Muscle layer of duodenum (tissue), 2 donors: ENCODE data around the gene RFX4.
"Not testable (repeated sequence)": the region's sequence is repeated elsewhere in the genome, so short reads cannot be mapped to it uniquely, and the experiment has no call there.

Experiments used
- H3K27ac ChIP-seq: one replicate; pipeline ENCODE4 v1.7.0; 2013; ENCODE audit warnings: mild to moderate bottlenecking, low read length
- H3K27me3 ChIP-seq: one replicate; pipeline ENCODE4 v1.7.0; 2013; ENCODE audit warnings: low read depth, mild to moderate bottlenecking, control low read depth, low read length
- H3K36me3 ChIP-seq, 2 donors: one replicate each; pipeline ENCODE4 v1.7.0; 2013; ENCODE audit warnings: low read length in 2 of 2, control low read depth in 1 of 2, mild to moderate bottlenecking in 1 of 2; ENCODE audit not compliant: insufficient read depth in 2 of 2, control insufficient read depth in 1 of 2
- H3K4me1 ChIP-seq, 2 donors: one replicate each; pipeline ENCODE4 v1.7.0; 2013; ENCODE audit warnings: low read length in 2 of 2, mild to moderate bottlenecking in 2 of 2, control low read depth in 1 of 2, moderate library complexity in 1 of 2; ENCODE audit not compliant: insufficient read depth in 2 of 2, control insufficient read depth in 1 of 2
- H3K4me3 ChIP-seq, 2 donors: one replicate each; pipeline ENCODE4 v1.7.0; 2013; ENCODE audit warnings: low read length in 2 of 2, low read depth in 1 of 2, mild to moderate bottlenecking in 1 of 2
- H3K9me3 ChIP-seq, 2 donors: one replicate each; pipeline ENCODE4 v1.7.0; 2013; ENCODE audit warnings: low read length in 2 of 2, control low read depth in 1 of 2, mild to moderate bottlenecking in 1 of 2; ENCODE audit not compliant: control insufficient read depth in 1 of 2
- donor health status: healthy.

The RFX4 gene

DNA sequence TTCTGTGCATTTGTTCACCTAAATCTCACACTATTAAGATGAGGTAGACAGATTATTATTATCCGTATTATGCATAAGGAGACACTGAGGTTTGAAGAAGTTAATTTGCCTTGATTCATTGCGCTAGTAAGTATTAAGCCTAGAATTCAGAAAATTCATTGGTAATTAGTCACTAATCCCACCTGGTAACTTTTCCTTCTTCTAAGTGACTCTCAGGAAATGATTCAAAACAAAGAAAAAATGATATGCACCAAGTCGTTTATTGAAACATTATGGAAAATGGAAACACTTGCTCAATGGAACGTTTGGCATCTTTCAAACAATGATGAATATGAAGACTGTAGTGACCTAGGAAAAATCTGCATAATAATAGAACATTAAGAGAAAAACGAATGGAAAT is 15.2 kb downstream of the RFX4 start:
- Histone ChIP-seq H3K4me1 (no peaks in the 10 kb centered on the region), H3K27ac (no peak overlapping the region), H3K27me3 (no peaks in the 10 kb centered on the region), H3K9me3 (no peaks in the 10 kb centered on the region), H3K4me3 (no peak overlapping the region), H3K36me3 (no peaks in the 10 kb centered on the region)

DNA sequence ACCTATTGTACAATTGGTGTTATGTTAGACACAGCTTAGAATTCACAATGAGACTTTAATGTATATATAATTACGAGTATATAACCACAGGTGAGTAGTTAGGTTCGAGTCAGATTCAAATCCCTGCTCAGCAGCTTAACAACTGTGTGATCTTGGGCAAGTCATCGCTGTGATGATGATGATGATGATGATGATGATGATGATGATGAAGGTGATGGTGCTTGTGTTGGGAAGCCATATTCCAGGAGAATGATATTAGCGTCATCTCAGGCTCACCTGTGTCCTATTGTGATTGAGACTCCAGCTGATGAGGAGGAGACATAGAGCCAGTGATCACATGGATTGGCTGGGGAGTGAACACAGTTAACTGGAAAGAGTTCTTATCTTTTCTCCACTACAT is 16.5 kb downstream of the RFX4 start:
- Histone ChIP-seq H3K4me1 (no peaks in the 10 kb centered on the region), H3K36me3 (no peaks in the 10 kb centered on the region), H3K27me3 (no peaks in the 10 kb centered on the region), H3K9me3 (no peaks in the 10 kb centered on the region), H3K27ac (no peak overlapping the region), H3K4me3 (no peak overlapping the region)

DNA sequence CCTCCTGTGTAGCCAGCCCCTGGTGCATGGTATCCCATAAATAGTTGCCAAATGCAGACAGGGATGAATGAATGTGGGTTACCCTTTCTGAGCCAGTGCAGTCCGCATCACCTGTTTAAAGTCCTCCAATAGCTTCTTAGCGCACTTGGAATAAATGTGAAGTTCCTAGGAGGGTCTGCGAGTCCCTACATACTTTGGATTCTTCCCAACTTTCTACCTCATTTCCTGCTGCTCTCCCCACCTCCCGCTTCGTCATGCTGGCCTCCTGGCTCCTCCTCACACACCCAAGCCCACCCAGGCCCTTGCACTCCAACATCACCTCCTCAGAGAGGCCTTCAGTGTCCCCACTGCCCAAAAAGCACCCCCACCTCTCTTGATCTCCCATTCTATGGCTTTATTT is 17.7 kb downstream of the RFX4 start:
- Histone ChIP-seq H3K9me3 (no peaks in the 10 kb centered on the region), H3K27me3 (no peaks in the 10 kb centered on the region), H3K4me3 (no peak overlapping the region), H3K4me1 (no peaks in the 10 kb centered on the region), H3K27ac (no peak overlapping the region), H3K36me3 (no peaks in the 10 kb centered on the region)

DNA sequence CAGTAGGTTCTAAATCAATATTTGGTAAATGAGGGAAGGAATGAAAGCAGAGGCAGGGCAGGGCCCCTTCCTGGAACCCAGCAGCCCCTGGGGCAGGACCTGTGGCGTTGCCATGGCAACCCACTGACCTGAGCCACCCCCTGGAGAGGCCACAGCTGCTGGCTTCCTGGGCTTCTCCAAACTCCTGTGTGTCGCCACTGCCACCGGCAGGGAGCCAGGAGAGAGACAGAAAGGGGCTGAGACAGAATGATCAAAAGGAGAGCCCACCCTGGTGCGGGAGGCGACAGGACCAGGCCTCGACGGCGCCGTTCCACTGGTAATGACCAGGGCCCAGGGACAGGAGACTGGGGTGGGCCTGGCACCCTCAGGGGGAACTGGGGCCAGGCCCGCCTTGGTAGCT is 18.2 kb downstream of the RFX4 start:
- Histone ChIP-seq H3K4me3 (no peak overlapping the region), H3K36me3 (no peaks in the 10 kb centered on the region), H3K4me1 (no peaks in the 10 kb centered on the region), H3K27me3 (no peaks in the 10 kb centered on the region), H3K27ac (no peak overlapping the region), H3K9me3 (no peaks in the 10 kb centered on the region)

DNA sequence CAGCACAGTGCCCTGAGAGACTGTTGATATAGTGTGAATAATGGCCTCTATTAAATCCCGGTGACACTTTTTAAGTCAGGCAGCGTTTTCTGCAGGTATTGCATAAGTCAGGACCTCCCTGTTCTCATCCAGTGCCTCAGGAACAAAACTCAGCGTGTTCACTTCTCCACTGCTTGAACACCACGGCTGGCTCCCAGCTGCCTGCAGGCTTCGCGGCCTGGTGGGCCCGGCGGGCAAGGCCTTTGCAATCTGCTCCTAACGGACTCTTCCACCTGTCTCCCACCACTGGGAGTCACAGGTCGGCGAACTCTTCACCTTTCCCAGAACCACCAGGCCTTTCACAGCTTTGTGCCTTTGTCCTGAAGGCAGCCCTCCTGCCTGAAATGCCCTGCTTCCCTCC is 18.7 kb downstream of the RFX4 start:
- H3K27me3 ChIP-seq, result no peaks in the 10 kb centered on the region
- no peaks in the 10 kb centered on the region for H3K9me3 ChIP-seq

DNA sequence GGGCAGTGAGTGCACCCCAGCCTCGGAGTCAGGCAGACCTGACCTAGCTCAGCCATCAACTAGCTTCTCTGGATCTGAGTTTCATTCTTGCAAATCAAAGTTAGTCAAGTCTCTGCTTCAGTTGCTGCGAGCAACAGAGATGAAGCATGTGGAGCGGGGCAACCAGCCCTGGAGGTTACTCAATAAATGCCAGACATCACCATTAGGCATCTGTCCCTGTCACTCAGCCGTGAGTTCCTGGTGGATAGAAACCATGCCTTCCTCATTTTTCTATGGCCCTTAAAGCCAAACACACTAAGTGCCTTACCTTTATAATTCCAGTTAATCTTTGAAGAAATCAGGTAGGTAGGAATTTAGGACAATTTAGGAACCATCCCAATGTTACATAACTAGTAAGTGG is 19.3 kb downstream of the RFX4 start:
- Histone ChIP-seq H3K9me3 (no peaks in the 10 kb centered on the region), H3K4me1 (no peaks in the 10 kb centered on the region), H3K36me3 (no peaks in the 10 kb centered on the region), H3K27ac (no peak overlapping the region), H3K27me3 (no peaks in the 10 kb centered on the region), H3K4me3 (no peak overlapping the region)

More for the DNA sequence above, 18.7 kb downstream of the RFX4 start:
- no peaks in the 10 kb centered on the region for H3K36me3 ChIP-seq
- H3K4me3 ChIP-seq, result no peak overlapping the region
- H3K27ac ChIP-seq, result no peak overlapping the region
- H3K4me1 ChIP-seq, result no peaks in the 10 kb centered on the region

DNA sequence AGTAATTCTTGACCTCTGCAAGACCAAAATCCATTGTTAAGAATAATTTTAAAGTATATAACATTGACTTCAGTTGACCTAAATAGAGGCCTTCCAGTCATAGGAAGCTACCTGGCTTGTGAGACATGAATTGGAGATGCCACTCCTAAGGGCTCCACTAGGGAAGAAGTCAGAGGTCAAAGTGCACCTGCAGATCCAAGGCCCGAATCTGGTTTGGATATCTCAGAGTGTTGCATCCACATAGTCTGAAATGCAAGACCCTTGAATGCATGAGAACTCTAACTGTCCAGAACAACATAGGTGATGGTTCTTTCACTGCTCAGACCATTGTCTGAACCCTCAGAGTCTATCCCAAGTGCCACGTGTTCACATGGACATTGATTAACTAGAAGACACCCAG is 22.4 kb downstream of the RFX4 start:
- no peaks in the 10 kb centered on the region for H3K27me3 ChIP-seq
- no peaks in the 10 kb centered on the region for H3K9me3 ChIP-seq
- H3K4me3 ChIP-seq, result no peak overlapping the region
- H3K4me1 ChIP-seq, result no peaks in the 10 kb centered on the region
- H3K27ac ChIP-seq, result no peak overlapping the region
- no peaks in the 10 kb centered on the region for H3K36me3 ChIP-seq

DNA sequence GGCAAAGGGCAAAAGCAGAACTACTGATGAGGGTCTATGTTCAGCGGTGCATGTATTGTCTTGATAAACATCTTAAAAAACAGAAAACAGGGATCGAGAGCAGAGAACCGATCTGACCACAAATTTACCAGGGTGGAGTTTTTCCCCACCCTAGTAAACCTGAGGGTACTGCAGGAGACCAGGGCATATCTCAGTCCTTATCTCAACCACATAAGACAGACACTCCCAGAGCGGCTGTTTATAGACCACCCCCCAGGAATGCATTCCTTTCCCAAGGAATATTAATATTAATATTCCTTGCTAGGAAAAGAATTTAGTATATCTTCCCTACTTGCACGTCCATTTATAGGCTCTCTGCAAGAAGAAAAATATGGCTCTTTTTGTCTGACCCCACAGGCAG is 37.8 kb downstream of the RFX4 start:
- H3K9me3 ChIP-seq, result peaks cover 5 to 12% of the 10 kb centered on the region in 2 donors

DNA sequence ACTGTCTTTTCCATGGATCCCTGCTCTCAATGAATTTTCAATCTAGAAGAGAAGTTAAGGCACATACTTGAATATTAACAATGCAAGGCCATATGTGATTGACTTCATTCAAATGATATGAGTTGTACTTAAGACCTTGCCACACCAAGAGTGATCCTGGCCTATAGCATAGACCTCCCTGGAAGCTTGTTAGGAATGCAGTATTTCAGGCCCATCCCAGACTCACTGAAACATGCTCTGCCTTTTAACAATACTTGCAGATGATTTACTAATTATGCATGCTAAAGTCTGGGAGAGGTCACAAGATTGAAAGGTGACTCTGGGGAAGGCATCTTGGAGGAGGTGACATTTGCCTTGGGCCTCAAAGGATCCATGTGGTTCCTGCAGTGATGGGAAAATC is 43.2 kb downstream of the RFX4 start:
- Histone ChIP-seq H3K27me3 (no peaks in the 10 kb centered on the region), H3K4me1 (no peaks in the 10 kb centered on the region), H3K27ac (no peak overlapping the region), H3K9me3 (peaks cover 5% of the 10 kb centered on the region in 2 donors), H3K36me3 (no peaks in the 10 kb centered on the region), H3K4me3 (no peak overlapping the region)

More for the DNA sequence above, 37.8 kb downstream of the RFX4 start:
- H3K4me3 ChIP-seq, H3K27ac ChIP-seq, H3K27me3 ChIP-seq, H3K4me1 ChIP-seq, H3K36me3 ChIP-seq: not testable (repeated sequence)

DNA sequence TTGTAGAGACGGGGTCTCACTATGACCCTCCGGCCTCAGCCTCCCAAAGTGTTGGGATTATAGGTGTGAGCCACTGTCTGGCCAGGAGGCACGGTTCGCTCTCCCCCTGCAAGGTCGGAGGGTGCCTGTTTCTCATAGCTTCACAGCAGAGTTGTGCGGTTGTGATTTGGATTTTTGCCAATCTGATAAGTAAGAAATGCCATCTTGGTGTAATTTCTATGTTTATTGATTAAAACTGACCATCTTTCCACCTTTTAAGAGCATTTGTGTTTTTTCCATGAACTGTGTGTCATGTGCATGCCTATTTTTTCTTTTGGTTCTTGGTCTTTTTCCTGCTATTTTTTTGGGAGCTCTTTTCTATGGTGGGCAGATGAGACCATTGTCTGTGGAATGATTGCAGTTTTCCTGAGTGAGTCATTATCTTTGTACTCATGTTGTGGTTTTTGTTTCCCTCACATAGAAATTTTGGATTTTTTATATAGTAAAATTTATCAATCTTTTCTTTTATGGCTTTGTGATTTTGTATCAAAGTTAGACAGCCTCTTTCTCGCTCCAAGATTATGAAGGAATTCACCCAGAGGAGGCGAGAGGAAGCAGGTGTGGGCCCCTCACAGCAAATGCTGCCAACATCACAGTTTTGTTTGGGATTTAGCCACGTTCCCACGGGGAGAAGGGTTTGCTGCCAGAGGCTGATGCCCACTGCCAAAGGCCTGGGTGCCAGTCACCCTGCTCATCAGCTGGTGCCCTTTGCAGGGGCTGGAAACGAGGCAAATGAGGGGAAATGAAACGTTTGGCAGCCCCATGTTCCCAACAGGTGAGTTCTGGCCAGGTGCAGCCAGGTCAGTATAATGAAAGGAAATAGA is 47.2 kb downstream of the RFX4 start:
- Histone ChIP-seq H3K4me1 (no peaks in the 10 kb centered on the region), H3K27me3 (no peaks in the 10 kb centered on the region), H3K4me3 (no peak overlapping the region), H3K36me3 (no peaks in the 10 kb centered on the region), H3K27ac (no peak overlapping the region), H3K9me3 (no peaks in the 10 kb centered on the region)

DNA sequence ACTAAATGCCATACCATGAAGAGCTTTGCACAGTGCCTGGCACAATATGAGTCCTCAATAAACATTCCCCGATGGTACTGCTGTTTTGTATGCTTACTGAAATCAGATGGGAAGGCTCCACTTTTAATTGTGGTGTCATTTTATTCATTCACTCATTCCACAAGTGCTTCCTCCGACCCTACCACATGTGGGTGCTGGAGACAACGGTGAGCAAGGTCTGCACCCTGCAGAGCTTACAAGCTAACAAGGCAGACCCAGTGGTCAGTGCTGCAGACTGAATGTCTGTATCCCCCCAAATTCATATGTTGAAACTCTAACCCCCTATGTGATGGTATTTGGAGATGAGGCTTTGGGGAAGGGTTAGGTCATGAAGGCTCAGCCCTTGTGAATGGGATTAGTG is 48.3 kb downstream of the RFX4 start:
- Histone ChIP-seq H3K27ac (no peak overlapping the region), H3K4me3 (no peak overlapping the region), H3K4me1 (no peaks in the 10 kb centered on the region), H3K36me3 (no peaks in the 10 kb centered on the region), H3K9me3 (no peaks in the 10 kb centered on the region), H3K27me3 (no peaks in the 10 kb centered on the region)

DNA sequence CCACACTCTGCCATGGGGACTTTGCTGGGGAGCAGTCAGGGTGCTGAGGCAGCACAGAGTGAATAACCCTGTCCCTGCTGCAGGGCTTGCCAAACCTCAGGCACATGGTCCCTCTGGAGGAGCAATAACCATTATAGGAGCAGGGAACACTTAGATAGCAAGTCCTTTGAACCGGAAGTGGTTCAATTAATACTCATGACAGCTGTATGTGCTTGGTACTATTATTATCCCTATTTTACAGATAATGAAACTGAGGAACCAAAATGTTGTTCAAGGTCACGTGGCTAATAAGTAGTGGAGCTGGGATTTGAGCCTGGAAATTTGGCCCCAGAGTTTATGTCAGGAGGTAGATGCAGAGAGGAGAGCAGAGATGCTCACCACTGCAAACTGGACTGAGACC is 49.0 kb downstream of the RFX4 start:
- Histone ChIP-seq H3K27ac (no peak overlapping the region), H3K36me3 (no peaks in the 10 kb centered on the region), H3K4me1 (no peaks in the 10 kb centered on the region), H3K27me3 (no peaks in the 10 kb centered on the region), H3K9me3 (no peaks in the 10 kb centered on the region), H3K4me3 (no peak overlapping the region)
